CD14-positive monocyte (primary cell): ENCODE measurements around the gene FGF14. TPM values are rescaled to one million over a fixed set of nuclear protein-coding genes. Genes with fewer than 3 reads are reported as not detected.

Source experiments
- DNase-seq, 3 donors: peaks; one replicate each; pipeline ENCODE4 v3.0.0-alpha.2; 2011 to 2022
- H2AFZ ChIP-seq: 2 replicates; pipeline ENCODE4 v1.6.0; 2012; ENCODE audit warnings: mild to moderate bottlenecking, low read depth, low read length, inconsistent platforms; ENCODE audit not compliant: insufficient read depth, poor library complexity, severe bottlenecking
- H3K27ac ChIP-seq, 2 donors: 1 replicate in 1 of 2; 2 replicates in 1 of 2; pipeline ENCODE4 v1.5.1; 2012 to 2013; ENCODE audit warnings: low read length in 2 of 2, control low read depth in 1 of 2, inconsistent platforms in 1 of 2, low read depth in 1 of 2, mild to moderate bottlenecking in 1 of 2
- H3K27me3 ChIP-seq, 2 donors: one replicate each; pipeline versions ENCODE4 v1.6.0 to v1.6.1; 2011 to 2013; ENCODE audit warnings: low read length in 2 of 2; ENCODE audit not compliant: control insufficient read depth in 2 of 2, insufficient read depth in 2 of 2
- H3K36me3 ChIP-seq, 2 donors: replicated peaks in 1 of 2; 1 replicate in 1 of 2; 2 replicates in 1 of 2; pipeline versions ENCODE4 v1.5.1 to v1.6.1; 2012 to 2013; ENCODE audit warnings: low read length in 2 of 2, control low read depth in 1 of 2, inconsistent platforms in 1 of 2, mild to moderate bottlenecking in 1 of 2; ENCODE audit not compliant: insufficient read depth in 2 of 2, control insufficient read depth in 1 of 2
- H3K4me1 ChIP-seq, 2 donors: 1 replicate in 1 of 2; 2 replicates in 1 of 2; pipeline versions ENCODE4 v1.5.1 to v1.6.1; 2012 to 2013; ENCODE audit warnings: low read length in 2 of 2, control low read depth in 1 of 2, inconsistent platforms in 1 of 2, mild to moderate bottlenecking in 1 of 2, moderate library complexity in 1 of 2; ENCODE audit not compliant: insufficient read depth in 2 of 2, control insufficient read depth in 1 of 2
- H3K4me2 ChIP-seq: replicated peaks from 2 replicates; pipeline ENCODE3; 2012; ENCODE audit warnings: low read length, moderate library complexity, mild to moderate bottlenecking; ENCODE audit not compliant: poor library complexity, severe bottlenecking; ENCODE audit errors: extremely low read depth
- H3K4me3 ChIP-seq, 3 experiments: fragments of 200-600 bp in 1 of 3; sonication (generic) in 1 of 3; replicated peaks in 1 of 3; 1 replicate in 2 of 3; 2 replicates in 1 of 3; pipeline ENCODE4 v1.5.1; 2011 to 2013; ENCODE audit warnings: low read length in 3 of 3, mild to moderate bottlenecking in 3 of 3, control low read depth in 2 of 3, low read depth in 2 of 3, inconsistent platforms in 1 of 3, moderate library complexity in 1 of 3
- H3K79me2 ChIP-seq: 2 replicates; pipeline ENCODE4 v1.6.0; 2012; ENCODE audit warnings: mild to moderate bottlenecking, control low read depth, inconsistent platforms, low read length, moderate library complexity; ENCODE audit not compliant: insufficient read depth
- H3K9ac ChIP-seq: 2 replicates; pipeline ENCODE4 v1.6.0; 2017; ENCODE audit warnings: low read length, mild to moderate bottlenecking; ENCODE audit not compliant: insufficient read depth, poor library complexity, severe bottlenecking
- H3K9me3 ChIP-seq, 2 donors: replicated peaks in 1 of 2; 1 replicate in 1 of 2; 2 replicates in 1 of 2; pipeline versions ENCODE4 v1.5.1 to v1.6.1; 2012 to 2013; ENCODE audit warnings: low read length in 2 of 2, control low read depth in 1 of 2; ENCODE audit not compliant: control insufficient read depth in 1 of 2, insufficient read depth in 1 of 2
- H4K20me1 ChIP-seq: 2 replicates; pipeline ENCODE4 v1.6.0; 2012; ENCODE audit warnings: mild to moderate bottlenecking, low read length, control low read depth, moderate library complexity; ENCODE audit not compliant: insufficient read depth
- H3K27ac Mint-ChIP-seq, 7 donors: one replicate each; pipeline ENCODE4 v1.8.0; 2020; ENCODE audit warnings: mild to moderate bottlenecking in 7 of 7, mixed read lengths in 7 of 7, moderate library complexity in 6 of 7, inconsistent platforms in 2 of 7
- H3K27me3 Mint-ChIP-seq, 3 donors: one replicate each; pipeline ENCODE4 v1.8.0; 2021 to 2022; ENCODE audit warnings: low read depth in 3 of 3, mild to moderate bottlenecking in 3 of 3, mixed read lengths in 3 of 3, moderate library complexity in 3 of 3, inconsistent platforms in 1 of 3
- H3K36me3 Mint-ChIP-seq, 2 donors: one replicate each; pipeline ENCODE4 v1.8.0; 2020; ENCODE audit warnings: mixed read lengths in 2 of 2, inconsistent platforms in 1 of 2, mild to moderate bottlenecking in 1 of 2
- H3K4me1 Mint-ChIP-seq: one replicate; pipeline ENCODE4 v1.8.0; 2020; ENCODE audit warnings: mild to moderate bottlenecking, mixed read lengths
- H3K4me3 Mint-ChIP-seq, 2 donors: one replicate each; pipeline ENCODE4 v1.8.0; 2020; ENCODE audit warnings: mild to moderate bottlenecking in 2 of 2, mixed read lengths in 2 of 2, moderate library complexity in 1 of 2
- H3K9me3 Mint-ChIP-seq, 7 donors: one replicate each; pipeline ENCODE4 v1.8.0; 2020 to 2022; ENCODE audit warnings: mixed read lengths in 7 of 7, mild to moderate bottlenecking in 6 of 7, moderate library complexity in 6 of 7, inconsistent platforms in 2 of 7
- CTCF ChIP-seq: fragments of 200-600 bp; IDR thresholded peaks from one replicate; pipeline ENCODE4 v1.8.0; 2022; ENCODE audit warnings: antibody characterized with exemption, mild to moderate bottlenecking
- WGBS: methylation state at CpG from one replicate; pipeline ENCODE4 v1.1.5; 2013; ENCODE audit warnings: missing lambda C conversion rate; ENCODE audit not compliant: insufficient coverage; 5-methylcytosine and 5-hydroxymethylcytosine counted together
- intact Hi-C, 2 donors: fragments of 100-400 bp; cut with micrococcal nuclease; formaldehyde crosslinking; loops; one replicate each; pipeline versions ENCODE4 v1.15.0 to v1.15.1; 2023
- polyA plus RNA-seq, 3 donors: library from polyadenylated mRNA; depleted of rRNA in 1 of 3; unstranded in 2 of 3; stranded (reverse) in 1 of 3; fragments of 300-500 nt in 2 of 3; fragments of >200 nt in 1 of 3; fragmentation: Illumina TruSeq in 2 of 3; gene quantifications; 1 replicate in 2 of 3; 2 replicates in 1 of 3; pipeline ENCODE4 v1.2.3, GENCODE V29; 2012 to 2021

FGF14 gene
- polyA plus RNA-seq, 3 donors, result not detected

GRCh38 chr13:101931186-101931585 lies 470.7 kb downstream of the FGF14 start:
- no peak overlapping the region for H3K27ac ChIP-seq
- no peaks in the 10 kb centered on the region for H4K20me1 ChIP-seq
- H3K36me3 ChIP-seq, result no peaks in the 10 kb centered on the region
- H3K27me3 ChIP-seq, result no peaks in the 10 kb centered on the region
- no peak overlapping the region for H3K4me2 ChIP-seq
- DNase-seq, result no peak
- no peaks in the 10 kb centered on the region for H3K9me3 ChIP-seq
- H3K4me3 Mint-ChIP-seq, result no peak overlapping the region
- H3K4me1 ChIP-seq, result no peaks in the 10 kb centered on the region
- H3K4me1 Mint-ChIP-seq, result no peaks in the 10 kb centered on the region
- no peak for TF ChIP-seq CTCF
- H3K27me3 Mint-ChIP-seq, result peaks cover 1 to 6% (median 4%) of the 10 kb centered on the region in 3 donors
- H3K79me2 ChIP-seq, result no peaks in the 10 kb centered on the region
- H3K9me3 Mint-ChIP-seq, result peaks cover 0 to 2% (median 0%) of the 10 kb centered on the region in 7 donors
- H3K9ac ChIP-seq, result no peak overlapping the region
- 43% methylated on average over 1 of the region's 3 CpGs for WGBS
- H2AFZ ChIP-seq, result no peak overlapping the region
- no peaks in the 10 kb centered on the region for H3K36me3 Mint-ChIP-seq
- intact Hi-C loops, result no loop called here
- peak overlapping the region in 1 of 7 donors; percentile 15 for H3K27ac Mint-ChIP-seq
- H3K4me3 ChIP-seq, result no peak overlapping the region

GRCh38 chr13:101930331-101930730 lies 471.5 kb downstream of the FGF14 start:
- WGBS, result no CpG with 5 or more reads among the region's 2 CpGs
- Mint-ChIP-seq H3K27ac (no peak overlapping the region), H3K27me3 (peaks cover 0 to 9% (median 6%) of the 10 kb centered on the region in 3 donors), H3K4me1 (no peaks in the 10 kb centered on the region), H3K36me3 (no peaks in the 10 kb centered on the region), H3K4me3 (no peak overlapping the region), H3K9me3 (peaks cover 0 to 2% (median 0%) of the 10 kb centered on the region in 7 donors)
- H2AFZ ChIP-seq, result no peak overlapping the region
- DNase-seq, result no peak
- no peak overlapping the region for H3K27ac ChIP-seq
- H3K4me3 ChIP-seq, result no peak overlapping the region
- H3K36me3 ChIP-seq, result no peaks in the 10 kb centered on the region
- intact Hi-C loops, result no loop called here
- no peak overlapping the region for H3K9ac ChIP-seq
- no peaks in the 10 kb centered on the region for H3K4me1 ChIP-seq
- no peaks in the 10 kb centered on the region for H3K79me2 ChIP-seq
- no peaks in the 10 kb centered on the region for H4K20me1 ChIP-seq
- no peak for TF ChIP-seq CTCF
- H3K27me3 ChIP-seq, result no peaks in the 10 kb centered on the region
- no peak overlapping the region for H3K4me2 ChIP-seq
- H3K9me3 ChIP-seq, result no peaks in the 10 kb centered on the region
